HepG2 (cell line): ENCODE results near the gene HDDC3. TPM values are rescaled to one million over a fixed set of nuclear protein-coding genes. Genes with fewer than 3 reads are reported as not detected.
A peak's percentile ranks its signal among the peaks of the same experiment; 100 is the strongest.

Experiments
- AGO2 ChIP-seq: fragments of 200-400 bp; formaldehyde crosslinking; optimal IDR thresholded peaks from 2 replicates; pipeline ENCODE3; 2017; ENCODE audit warnings: mild to moderate bottlenecking, low read depth, low read length, moderate library complexity
- ATF7-NPFF ChIP-seq: sonication (generic); formaldehyde crosslinking; IDR thresholded peaks from 2 replicates; pipeline ENCODE4 v1.8.1; 2023; ENCODE audit warnings: mild to moderate bottlenecking, low read depth, missing genetic modification reagents, moderate library complexity
- FOXP1 ChIP-seq, 2 experiments: fragments of 450-650 bp in 1 of 2; IDR thresholded peaks; 2 replicates each; pipeline ENCODE4 v1.6.1; 2017 to 2018; ENCODE audit warnings: antibody characterized with exemption in 1 of 2
- HMGA1 ChIP-seq: sonication (generic); formaldehyde crosslinking; conservative IDR thresholded peaks from 2 replicates; pipeline ENCODE4 v1.4.0; 2020; ENCODE audit warnings: missing genetic modification reagents
- HNRNPK ChIP-seq: fragments of 200-400 bp; formaldehyde crosslinking; IDR thresholded peaks from 2 replicates; pipeline ENCODE4 v1.6.1; 2018; ENCODE audit warnings: low read length, low read depth, moderate library complexity, mild to moderate bottlenecking; ENCODE audit not compliant: poor library complexity, severe bottlenecking
- HOXA9 ChIP-seq: sonication (generic); formaldehyde crosslinking; IDR thresholded peaks from 2 replicates; pipeline ENCODE4 v1.8.1; 2022; ENCODE audit warnings: missing genetic modification reagents, mild to moderate bottlenecking, moderate library complexity, borderline replicate concordance
- NFYB ChIP-seq: sonication (generic); formaldehyde crosslinking; IDR thresholded peaks from 2 replicates; pipeline ENCODE4 v1.4.0; 2020; ENCODE audit warnings: missing genetic modification reagents
- NONO ChIP-seq, 2 experiments: fragments of 450-650 bp in 1 of 2; sonication (generic) in 1 of 2; formaldehyde crosslinking in 1 of 2; IDR thresholded peaks in 1 of 2; conservative IDR thresholded peaks in 1 of 2; 2 replicates each; pipeline versions ENCODE4 v1.6.1 to v1.8.0; 2017 to 2022; ENCODE audit warnings: mild to moderate bottlenecking in 1 of 2, missing genetic modification reagents in 1 of 2, moderate library complexity in 1 of 2
- RAD51 ChIP-seq: fragments of 450-650 bp; IDR thresholded peaks from 2 replicates; pipeline ENCODE4 v1.6.1; 2016; ENCODE audit warnings: borderline replicate concordance
- RELA ChIP-seq: sonication (generic); formaldehyde crosslinking; IDR thresholded peaks from 2 replicates; pipeline ENCODE4 v1.4.0; 2020; ENCODE audit warnings: missing genetic modification reagents
- RFXANK ChIP-seq: IDR thresholded peaks from 2 replicates; pipeline ENCODE4 v1.6.1; 2016
- SIN3B ChIP-seq: fragments of 150-350 bp; IDR thresholded peaks from 2 replicates; pipeline ENCODE4 v1.6.1; 2014; ENCODE audit warnings: low read length
- TCF7 ChIP-seq: sonication (generic); IDR thresholded peaks from 2 replicates; pipeline ENCODE4 v1.6.1; 2016; ENCODE audit warnings: antibody characterized with exemption, low read depth
- THYN1 ChIP-seq: sonication (generic); formaldehyde crosslinking; IDR thresholded peaks from 2 replicates; pipeline ENCODE4 v1.8.1; 2023; ENCODE audit warnings: low read depth, mild to moderate bottlenecking, moderate library complexity, missing genetic modification reagents, borderline replicate concordance
- TRIM24 ChIP-seq: sonication (generic); formaldehyde crosslinking; IDR thresholded peaks from 2 replicates; pipeline ENCODE4 v1.8.0; 2022; ENCODE audit warnings: mild to moderate bottlenecking, missing genetic modification reagents
- ZFYVE20 ChIP-seq: sonication (generic); formaldehyde crosslinking; IDR thresholded peaks from 2 replicates; pipeline ENCODE4 v1.8.0; 2023; ENCODE audit warnings: low read depth, mild to moderate bottlenecking, moderate library complexity, missing genetic modification reagents, borderline replicate concordance
- ZNF207 ChIP-seq: fragments of 450-650 bp; IDR thresholded peaks from 2 replicates; pipeline ENCODE4 v1.6.1; 2016; ENCODE audit warnings: antibody characterized with exemption, borderline replicate concordance
- ZNF230 ChIP-seq: sonication (generic); formaldehyde crosslinking; IDR thresholded peaks from 2 replicates; pipeline ENCODE4 v1.4.0; 2020; ENCODE audit warnings: mild to moderate bottlenecking, missing genetic modification reagents
- ZNF264 ChIP-seq: sonication (generic); formaldehyde crosslinking; IDR thresholded peaks from 2 replicates; pipeline ENCODE4 v1.4.0; 2020; ENCODE audit warnings: missing genetic modification reagents
- ZNF501 ChIP-seq: sonication (generic); formaldehyde crosslinking; IDR thresholded peaks from 2 replicates; pipeline ENCODE4 v1.5.1; 2020; ENCODE audit warnings: mild to moderate bottlenecking, moderate library complexity, missing genetic modification reagents
- ZNF605 ChIP-seq: sonication (generic); formaldehyde crosslinking; IDR thresholded peaks from 2 replicates; pipeline ENCODE4 v1.8.0; 2022; ENCODE audit warnings: mild to moderate bottlenecking, missing genetic modification reagents
- ZNF839 ChIP-seq: sonication (generic); formaldehyde crosslinking; IDR thresholded peaks from 2 replicates; pipeline ENCODE4 v1.4.0; 2020; ENCODE audit warnings: missing genetic modification reagents, mild to moderate bottlenecking, borderline replicate concordance
- polyA plus RNA-seq, 8 experiments: library from polyadenylated mRNA; depleted of rRNA in 3 of 8; stranded (reverse) in 7 of 8; unstranded in 1 of 8; fragments of >200 nt; fragmentation: Illumina TruSeq in 4 of 8; extraction: Trizol in 4 of 8; gene quantifications; 2 replicates each; pipeline versions ENCODE4 v1.2.1 to v1.2.3, GENCODE V29; 2011 to 2016; ENCODE audit warnings: low read depth in 4 of 8, missing spikeins in 1 of 8, mixed read lengths in 1 of 8; ENCODE audit not compliant: insufficient read depth in 1 of 8
- total RNA-seq, 5 experiments: library from RNA; depleted of rRNA; stranded (reverse); fragments of >200 nt; fragmentation: Illumina TruSeq; extraction: Trizol; gene quantifications; 2 replicates each; pipeline ENCODE4 v1.2.3, GENCODE V29; 2016; ENCODE audit warnings: low read depth in 1 of 5
- TF ChIP-seq, protein P1 (sequence below): IDR thresholded peaks from 2 replicates; pipeline ENCODE4 v1.6.1; 2016; ENCODE audit warnings: missing compliant biosample characterization, missing genetic modification reagents, borderline replicate concordance
- TF ChIP-seq, protein P2 (sequence below): sonication (generic); formaldehyde crosslinking; IDR thresholded peaks from 2 replicates; pipeline ENCODE4 v1.4.0; 2020; ENCODE audit warnings: mild to moderate bottlenecking, low read depth, missing genetic modification reagents
- TF ChIP-seq, protein P3 (sequence below): sonication (generic); formaldehyde crosslinking; IDR thresholded peaks from 2 replicates; pipeline ENCODE4 v1.5.0; 2020; ENCODE audit warnings: mild to moderate bottlenecking, missing genetic modification reagents

Gene HDDC3
- total and polyA plus RNA-seq, 2 of the 13 experiments (the other 11 are each of a cell fraction or from before 2014, with no cell fraction given) = 18.7 to 28.3 TPM

DNA sequence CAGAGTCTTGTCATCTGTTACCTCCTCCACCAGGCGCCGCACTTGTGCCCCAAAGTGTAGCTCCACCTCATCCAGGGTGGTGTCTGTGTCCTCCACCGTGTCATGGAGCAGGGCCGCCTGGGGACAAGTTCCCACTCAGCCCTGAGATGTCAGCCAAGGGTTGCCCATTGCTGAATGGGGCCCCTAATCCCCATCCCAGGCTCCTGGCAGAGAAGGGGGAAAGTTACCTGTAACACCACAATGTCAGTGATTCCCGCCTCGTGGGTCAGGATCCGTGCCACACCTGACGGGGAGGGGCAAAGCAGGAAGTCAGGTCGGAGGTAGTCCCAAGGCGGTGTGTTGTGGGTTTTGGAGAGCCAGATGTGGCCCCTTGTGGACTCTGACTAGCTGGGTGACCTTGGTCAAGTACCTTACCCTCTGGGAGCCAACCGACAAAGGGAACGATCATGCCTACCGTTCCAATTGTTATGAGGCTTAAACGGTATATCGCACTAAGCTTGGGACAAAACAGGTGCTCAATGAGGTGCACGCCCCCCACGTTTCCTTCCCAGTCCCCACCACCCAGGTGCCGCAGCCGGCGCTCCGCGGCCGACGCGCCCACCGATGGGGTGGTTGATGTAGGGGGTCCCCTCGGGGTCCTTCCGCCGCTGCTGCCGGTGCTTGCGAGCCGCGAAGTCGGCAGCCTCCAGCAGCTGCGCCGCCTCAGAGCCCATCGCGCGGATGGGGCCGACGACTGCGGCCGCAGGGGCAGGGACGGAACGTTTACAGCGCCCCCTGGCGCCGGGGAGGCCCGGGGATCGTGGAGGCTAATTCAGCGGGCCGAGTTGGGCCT is at the start of gene HDDC3 (continued):
- TF ChIP-seq HNRNPK (peak; percentile 37), ZFYVE20 (CRISPR knock-in tag) (no peak), TRIM24 (CRISPR knock-in tag) (no peak), HMGA1 (CRISPR knock-in tag) (no peak), RAD51 (no peak), ATF7-NPFF (CRISPR knock-in tag) (no peak), ZNF230 (CRISPR knock-in tag) (no peak; the same call in 1 of the 2 replicates), AGO2 (peak; percentile 88), FOXP1 (IDR thresholded peaks at IDR 0.05) (no peak), FOXP1 (CRISPR knock-in tag; IDR thresholded peaks at IDR 0.05) (no peak), SIN3B (no peak), THYN1 (CRISPR knock-in tag) (no peak), ZNF264 (CRISPR knock-in tag) (peak; percentile 64; the same call in 1 of the 2 replicates), NFYB (CRISPR knock-in tag) (peak; percentile 13; the same call in 1 of the 2 replicates), ZNF839 (0 out of 2 replicates have a peak, but pooled peaks have one; percentile 62), ZNF501 (CRISPR knock-in tag) (peak; percentile 84), NONO (IDR thresholded peaks at IDR 0.05) (no peak), NONO (CRISPR knock-in tag; conservative IDR thresholded peaks at IDR 0.05) (peak; percentile 72), ZNF207 (no peak), RELA (CRISPR knock-in tag) (no peak), ZNF605 (peak; percentile 89), HOXA9 (CRISPR knock-in tag) (no peak; the same call in 1 of the 2 replicates), TCF7 (no peak), RFXANK (CRISPR knock-in tag) (no peak)
- TF ChIP-seq, protein P1, sequence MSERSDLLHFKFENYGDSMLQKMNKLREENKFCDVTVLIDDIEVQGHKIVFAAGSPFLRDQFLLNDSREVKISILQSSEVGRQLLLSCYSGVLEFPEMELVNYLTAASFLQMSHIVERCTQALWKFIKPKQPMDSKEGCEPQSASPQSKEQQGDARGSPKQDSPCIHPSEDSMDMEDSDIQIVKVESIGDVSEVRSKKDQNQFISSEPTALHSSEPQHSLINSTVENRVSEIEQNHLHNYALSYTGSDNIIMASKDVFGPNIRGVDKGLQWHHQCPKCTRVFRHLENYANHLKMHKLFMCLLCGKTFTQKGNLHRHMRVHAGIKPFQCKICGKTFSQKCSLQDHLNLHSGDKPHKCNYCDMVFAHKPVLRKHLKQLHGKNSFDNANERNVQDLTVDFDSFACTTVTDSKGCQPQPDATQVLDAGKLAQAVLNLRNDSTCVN (CRISPR knock-in tag) = no peak
- TF ChIP-seq, protein P2, sequence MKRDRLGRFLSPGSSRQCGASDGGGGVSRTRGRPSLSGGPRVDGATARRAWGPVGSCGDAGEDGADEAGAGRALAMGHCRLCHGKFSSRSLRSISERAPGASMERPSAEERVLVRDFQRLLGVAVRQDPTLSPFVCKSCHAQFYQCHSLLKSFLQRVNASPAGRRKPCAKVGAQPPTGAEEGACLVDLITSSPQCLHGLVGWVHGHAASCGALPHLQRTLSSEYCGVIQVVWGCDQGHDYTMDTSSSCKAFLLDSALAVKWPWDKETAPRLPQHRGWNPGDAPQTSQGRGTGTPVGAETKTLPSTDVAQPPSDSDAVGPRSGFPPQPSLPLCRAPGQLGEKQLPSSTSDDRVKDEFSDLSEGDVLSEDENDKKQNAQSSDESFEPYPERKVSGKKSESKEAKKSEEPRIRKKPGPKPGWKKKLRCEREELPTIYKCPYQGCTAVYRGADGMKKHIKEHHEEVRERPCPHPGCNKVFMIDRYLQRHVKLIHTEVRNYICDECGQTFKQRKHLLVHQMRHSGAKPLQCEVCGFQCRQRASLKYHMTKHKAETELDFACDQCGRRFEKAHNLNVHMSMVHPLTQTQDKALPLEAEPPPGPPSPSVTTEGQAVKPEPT (CRISPR knock-in tag) = peak; percentile 41; the same call in 1 of the 2 replicates
- TF ChIP-seq, protein P3, sequence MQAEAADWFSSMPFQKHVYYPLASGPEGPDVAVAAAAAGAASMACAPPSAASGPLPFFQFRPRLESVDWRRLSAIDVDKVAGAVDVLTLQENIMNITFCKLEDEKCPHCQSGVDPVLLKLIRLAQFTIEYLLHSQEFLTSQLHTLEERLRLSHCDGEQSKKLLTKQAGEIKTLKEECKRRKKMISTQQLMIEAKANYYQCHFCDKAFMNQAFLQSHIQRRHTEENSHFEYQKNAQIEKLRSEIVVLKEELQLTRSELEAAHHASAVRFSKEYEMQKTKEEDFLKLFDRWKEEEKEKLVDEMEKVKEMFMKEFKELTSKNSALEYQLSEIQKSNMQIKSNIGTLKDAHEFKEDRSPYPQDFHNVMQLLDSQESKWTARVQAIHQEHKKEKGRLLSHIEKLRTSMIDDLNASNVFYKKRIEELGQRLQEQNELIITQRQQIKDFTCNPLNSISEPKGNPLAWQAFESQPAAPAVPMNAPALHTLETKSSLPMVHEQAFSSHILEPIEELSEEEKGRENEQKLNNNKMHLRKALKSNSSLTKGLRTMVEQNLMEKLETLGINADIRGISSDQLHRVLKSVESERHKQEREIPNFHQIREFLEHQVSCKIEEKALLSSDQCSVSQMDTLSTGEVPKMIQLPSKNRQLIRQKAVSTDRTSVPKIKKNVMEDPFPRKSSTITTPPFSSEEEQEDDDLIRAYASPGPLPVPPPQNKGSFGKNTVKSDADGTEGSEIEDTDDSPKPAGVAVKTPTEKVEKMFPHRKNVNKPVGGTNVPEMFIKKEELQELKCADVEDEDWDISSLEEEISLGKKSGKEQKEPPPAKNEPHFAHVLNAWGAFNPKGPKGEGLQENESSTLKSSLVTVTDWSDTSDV (CRISPR knock-in tag) = no peak
